ENCODE data around the gene GPR160.

DNA sequence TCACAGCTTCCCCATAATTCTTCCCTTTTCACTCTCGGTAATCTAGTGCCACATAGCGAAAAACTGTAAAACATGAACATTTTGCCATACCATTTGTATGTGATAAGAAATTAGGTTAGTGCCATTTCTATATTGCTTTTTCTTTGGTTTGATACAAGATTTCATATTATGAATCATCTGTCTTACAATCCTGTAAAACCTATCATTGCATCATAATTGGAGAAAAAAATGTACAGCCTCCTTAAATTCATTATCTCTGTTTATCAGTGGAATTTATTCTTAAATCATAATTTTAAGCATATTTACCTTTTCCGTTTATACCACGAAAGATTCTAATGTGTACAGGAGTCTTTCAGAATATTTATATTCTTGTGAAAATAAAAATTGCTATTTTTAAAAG is 47.4 kb upstream of the GPR160 start:
- TF ChIP-seq, protein P1, sequence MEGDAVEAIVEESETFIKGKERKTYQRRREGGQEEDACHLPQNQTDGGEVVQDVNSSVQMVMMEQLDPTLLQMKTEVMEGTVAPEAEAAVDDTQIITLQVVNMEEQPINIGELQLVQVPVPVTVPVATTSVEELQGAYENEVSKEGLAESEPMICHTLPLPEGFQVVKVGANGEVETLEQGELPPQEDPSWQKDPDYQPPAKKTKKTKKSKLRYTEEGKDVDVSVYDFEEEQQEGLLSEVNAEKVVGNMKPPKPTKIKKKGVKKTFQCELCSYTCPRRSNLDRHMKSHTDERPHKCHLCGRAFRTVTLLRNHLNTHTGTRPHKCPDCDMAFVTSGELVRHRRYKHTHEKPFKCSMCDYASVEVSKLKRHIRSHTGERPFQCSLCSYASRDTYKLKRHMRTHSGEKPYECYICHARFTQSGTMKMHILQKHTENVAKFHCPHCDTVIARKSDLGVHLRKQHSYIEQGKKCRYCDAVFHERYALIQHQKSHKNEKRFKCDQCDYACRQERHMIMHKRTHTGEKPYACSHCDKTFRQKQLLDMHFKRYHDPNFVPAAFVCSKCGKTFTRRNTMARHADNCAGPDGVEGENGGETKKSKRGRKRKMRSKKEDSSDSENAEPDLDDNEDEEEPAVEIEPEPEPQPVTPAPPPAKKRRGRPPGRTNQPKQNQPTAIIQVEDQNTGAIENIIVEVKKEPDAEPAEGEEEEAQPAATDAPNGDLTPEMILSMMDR (IDR thresholded peaks at IDR 0.05): no peak
- TF ChIP-seq POLR2AphosphoS5 (IDR thresholded peaks at IDR 0.05) (no peak), POLR2A (IDR thresholded peaks at IDR 0.05) (no peak)
